Sigmoid colon (tissue), 7 donors: ENCODE results near the gene FSTL4. TPM values are rescaled to one million over a fixed set of nuclear protein-coding genes. Genes with fewer than 3 reads are reported as not detected.

ENCODE experiments used
- DNase-seq: peaks from one replicate; pipeline ENCODE4 v3.0.0-alpha.2; 2019
- H3K27ac ChIP-seq, 4 donors: fragments of 200-600 bp; sonication (generic); one replicate each; pipeline ENCODE4 v1.5.1; 2016 to 2019; ENCODE audit warnings: mild to moderate bottlenecking in 1 of 4
- H3K27me3 ChIP-seq, 3 donors: fragments of 200-600 bp; sonication (generic); one replicate each; pipeline ENCODE4 v1.5.1; 2019; ENCODE audit warnings: mild to moderate bottlenecking in 1 of 3
- H3K36me3 ChIP-seq, 4 donors: fragments of 200-600 bp; sonication (generic); one replicate each; pipeline ENCODE4 v1.5.1; 2016 to 2019
- H3K4me1 ChIP-seq, 4 donors: fragments of 200-600 bp; sonication (generic); one replicate each; pipeline ENCODE4 v1.5.1; 2017 to 2019
- H3K4me3 ChIP-seq, 4 donors: fragments of 200-600 bp; sonication (generic); one replicate each; pipeline ENCODE4 v1.5.1; 2017 to 2019; ENCODE audit warnings: mild to moderate bottlenecking in 2 of 4, moderate library complexity in 1 of 4
- H3K9me3 ChIP-seq, 4 donors: fragments of 200-600 bp in 3 of 4; sonication (generic) in 3 of 4; one replicate each; pipeline versions ENCODE4 v1.5.1 to v1.6.1; 2013 to 2019
- CTCF ChIP-seq, 4 experiments: fragments of 450-650 bp in 3 of 4; fragments of 200-600 bp in 1 of 4; IDR thresholded peaks; one replicate each; pipeline ENCODE4 v1.5.1; 2016 to 2019; ENCODE audit warnings: antibody characterized with exemption in 4 of 4, mild to moderate bottlenecking in 3 of 4, moderate library complexity in 2 of 4
- EP300 ChIP-seq, 4 donors: sonication (generic); formaldehyde crosslinking; IDR thresholded peaks; one replicate each; pipeline ENCODE4 v1.6.1; 2017; ENCODE audit warnings: antibody characterized with exemption in 4 of 4
- POLR2A ChIP-seq, 2 donors: fragments of 450-650 bp; IDR thresholded peaks; one replicate each; pipeline ENCODE4 v1.6.1; 2016; ENCODE audit warnings: antibody characterized with exemption in 2 of 2, mild to moderate bottlenecking in 2 of 2, moderate library complexity in 2 of 2
- POLR2AphosphoS5 ChIP-seq, 4 donors: sonication (generic); formaldehyde crosslinking; IDR thresholded peaks; one replicate each; pipeline ENCODE4 v1.6.1; 2017; ENCODE audit warnings: antibody characterized with exemption in 4 of 4
- WGBS, 2 donors: extraction: QIAGEN DNeasy Blood & Tissue Kit; methylation state at CpG; one replicate each; pipeline ENCODE4 v1.1.7; 2013; 5-methylcytosine and 5-hydroxymethylcytosine counted together
- intact Hi-C: fragments of 100-400 bp; cut with DNase I; formaldehyde crosslinking; loops from one replicate; pipeline ENCODE4 v1.15.1; 2023
- polyA plus RNA-seq, 3 donors: library from polyadenylated mRNA; stranded (reverse); fragments of 200-250 nt; gene quantifications; one replicate each; pipeline ENCODE4 v1.2.3, GENCODE V29; 2013
- total RNA-seq, 4 donors: library from RNA; depleted of rRNA; stranded (reverse); fragments of >200 nt; gene quantifications; one replicate each; pipeline ENCODE4 v1.1.0, GENCODE V29; 2016
- donor health status: healthy with polysubstance abuse.
- donor health status: Bipolar disorder and iron deficiency.
- donor health status: healthy.

FSTL4 gene
- total and polyA plus RNA-seq, 7 donors, result 0.23 to 0.45 (median 0.28) TPM; not detected in 4

- H3K4me1 ChIP-seq, result no peaks in the 10 kb centered on the region
- no peaks in the 10 kb centered on the region for H3K36me3 ChIP-seq
- no peak for TF ChIP-seq CTCF (IDR thresholded peaks at IDR 0.05)
- no peak for TF ChIP-seq POLR2A (IDR thresholded peaks at IDR 0.05)
- no peak for TF ChIP-seq POLR2AphosphoS5 (IDR thresholded peaks at IDR 0.05)
- TF ChIP-seq EP300 (IDR thresholded peaks at IDR 0.05), result no peak
- H3K27ac ChIP-seq, result no peak overlapping the region
- DNase-seq, result no peak
- intact Hi-C loops, result no loop called here
- H3K4me3 ChIP-seq, result no peak overlapping the region
- no peaks in the 10 kb centered on the region for H3K27me3 ChIP-seq
- no peaks in the 10 kb centered on the region for H3K9me3 ChIP-seq
Observed at GRCh38 chr5:133641683-133642082, 29.3 kb upstream of the FSTL4 start.

GRCh38 chr5:133639850-133640528 lies 27.6 kb upstream of the FSTL4 start:
- DNase-seq, result no peak
- 61 to 64% methylated on average over 4 of the region's 4 CpGs for WGBS, 2 donors

GRCh38 chr5:133638436-133638835 lies 26.1 kb upstream of the FSTL4 start:
- intact Hi-C loops, result no loop called here
- WGBS, 2 donors, result 35 to 67% methylated on average over 4 of the region's 4 CpGs
- no peak overlapping the region for H3K27ac ChIP-seq

More at GRCh38 chr5:133639850-133640528, 27.6 kb upstream of the FSTL4 start:
- no peaks in the 10 kb centered on the region for H3K36me3 ChIP-seq
- no peaks in the 10 kb centered on the region for H3K4me1 ChIP-seq
- H3K4me3 ChIP-seq, result no peak overlapping the region
- intact Hi-C loops, result no loop called here
- H3K9me3 ChIP-seq, result no peaks in the 10 kb centered on the region
- no peak for TF ChIP-seq EP300 (IDR thresholded peaks at IDR 0.05)
- no peak for TF ChIP-seq POLR2AphosphoS5 (IDR thresholded peaks at IDR 0.05)
- TF ChIP-seq CTCF (IDR thresholded peaks at IDR 0.05), result no peak
- no peak for TF ChIP-seq POLR2A (IDR thresholded peaks at IDR 0.05)
- no peak overlapping the region for H3K27ac ChIP-seq
- H3K27me3 ChIP-seq, result no peaks in the 10 kb centered on the region

GRCh38 chr5:133637206-133637605 lies 24.9 kb upstream of the FSTL4 start:
- intact Hi-C loops, result no loop called here
- H3K4me1 ChIP-seq, result no peaks in the 10 kb centered on the region
- no peak overlapping the region for H3K27ac ChIP-seq

More at GRCh38 chr5:133638436-133638835, 26.1 kb upstream of the FSTL4 start:
- H3K27me3 ChIP-seq, result no peaks in the 10 kb centered on the region
- TF ChIP-seq CTCF (IDR thresholded peaks at IDR 0.05), result no peak
- TF ChIP-seq POLR2AphosphoS5 (IDR thresholded peaks at IDR 0.05), result no peak
- TF ChIP-seq EP300 (IDR thresholded peaks at IDR 0.05), result no peak
- no peak for TF ChIP-seq POLR2A (IDR thresholded peaks at IDR 0.05)
- no peaks in the 10 kb centered on the region for H3K9me3 ChIP-seq
- H3K4me1 ChIP-seq, result no peaks in the 10 kb centered on the region
- H3K4me3 ChIP-seq, result no peak overlapping the region
- DNase-seq, result no peak
- no peaks in the 10 kb centered on the region for H3K36me3 ChIP-seq

More at GRCh38 chr5:133637206-133637605, 24.9 kb upstream of the FSTL4 start:
- Histone ChIP-seq H3K9me3 (no peaks in the 10 kb centered on the region), H3K4me3 (no peak overlapping the region), H3K36me3 (no peaks in the 10 kb centered on the region), H3K27me3 (no peaks in the 10 kb centered on the region)
- WGBS, 2 donors, result 29 to 73% methylated on average over 2 of the region's 2 CpGs
- DNase-seq, result no peak
- TF ChIP-seq POLR2AphosphoS5 (IDR thresholded peaks at IDR 0.05) (no peak), EP300 (IDR thresholded peaks at IDR 0.05) (no peak), POLR2A (IDR thresholded peaks at IDR 0.05) (no peak), CTCF (IDR thresholded peaks at IDR 0.05) (no peak)
